ENCODE measurements around the gene CLDN22. TPM values are rescaled to one million over a fixed set of nuclear protein-coding genes. Genes with fewer than 3 reads are reported as not detected.

CLDN22 gene
- total and polyA plus RNA-seq, 2 of the 8 experiments (the other 6 are each of a cell fraction or from before 2014, with no cell fraction given) = not detected

GRCh38 chr4:183342541-183343533, 22.8 kb upstream of the CLDN22 start:
- Histone ChIP-seq H3K4ac (replicated peaks; ENCODE audit: insufficient read length, low read depth, low read length) (no peak overlapping the region), H4K20me1 (replicated peaks in 1 of 2; ENCODE audit: control insufficient read depth in 1 of 2, insufficient read depth in 2 of 2, low read length in 2 of 2) (no peaks in the 10 kb centered on the region), H2BK15ac (ENCODE audit: low read length) (no peak overlapping the region), H2BK12ac (ENCODE audit: low read depth, low read length) (no peak overlapping the region), H3K4me2 (ENCODE audit: insufficient read depth in 1 of 2, low read depth in 2 of 2, low read length in 2 of 2) (no peak overlapping the region), H3K14ac (ENCODE audit: insufficient read length) (no peak overlapping the region), H3K79me1 (ENCODE audit: low read depth, low read length) (no peaks in the 10 kb centered on the region), H3K9me3 (ENCODE audit: insufficient read depth in 2 of 2, low read depth in 1 of 2, low read length in 1 of 2) (no peaks in the 10 kb centered on the region), H3K18ac (ENCODE audit: extremely low read depth, low read length) (no peak overlapping the region), H2BK120ac (replicated peaks; ENCODE audit: low read depth, low read length) (no peak overlapping the region), H3K36me3 (ENCODE audit: control insufficient read depth in 2 of 4, insufficient read depth in 4 of 4, low read length in 3 of 4) (no peaks in the 10 kb centered on the region), H3K9ac (replicated peaks in 1 of 4; ENCODE audit: extremely low read depth in 1 of 4, low read depth in 3 of 4, low read length in 3 of 4) (no peak overlapping the region), H2AK5ac (ENCODE audit: low read depth, low read length) (no peak overlapping the region), H2AFZ (ENCODE audit: low read length) (peak overlapping the region; percentile 51; the same call in 1 of the 2 replicates), H4K91ac (replicated peaks; ENCODE audit: insufficient read length, low read length) (no peak overlapping the region), H2BK5ac (ENCODE audit: low read depth, low read length) (no peak overlapping the region), H3K27ac (ENCODE audit: low read depth, low read length) (no peak overlapping the region), H3K4me3 (ENCODE audit: extremely low read depth in 1 of 4, insufficient read depth in 2 of 4, low read depth in 3 of 4, low read length in 4 of 4) (no peak overlapping the region), H3K23ac (ENCODE audit: insufficient read length) (no peak overlapping the region), H3K27me3 (replicated peaks in 1 of 4; ENCODE audit: control insufficient read depth in 3 of 4, extremely low read depth in 1 of 4, insufficient read depth in 3 of 4, low read length in 3 of 4) (no peaks in the 10 kb centered on the region), H3K56ac (replicated peaks; ENCODE audit: insufficient read length, low read depth, low read length) (no peak overlapping the region), H4K5ac (ENCODE audit: insufficient read length, low read depth, low read length) (no peak overlapping the region), H4K8ac (ENCODE audit: extremely low read depth, insufficient read depth, low read length) (peak overlapping the region; percentile 86), H3K23me2 (ENCODE audit: low read depth, low read length) (no peaks in the 10 kb centered on the region; the same call in 1 of the 2 replicates), H3K79me2 (ENCODE audit: control insufficient read depth in 1 of 2, insufficient read depth in 2 of 2, low read length in 2 of 2) (no peaks in the 10 kb centered on the region), H2BK20ac (ENCODE audit: low read length) (no peak overlapping the region), H3K4me1 (replicated peaks in 1 of 4; ENCODE audit: control insufficient read depth in 3 of 4, insufficient read depth in 4 of 4, low read length in 3 of 4) (no peaks in the 10 kb centered on the region)
- WGBS, 2 experiments (ENCODE audit: extremely low coverage in 1 of 2, insufficient coverage in 1 of 2, insufficient read length in 1 of 2, insufficient replicate concordance in 2 of 2, low coverage in 1 of 2, low lambda C conversion rate in 2 of 2, missing lambda C conversion rate in 1 of 2) = 96% methylated on average over 17 of the region's 40 CpGs; no CpG with 5 or more reads in 1 of the 2 experiments
- POLR2A ChIA-PET (ENCODE audit: partially characterized antibody) = interaction anchor here (1.1 kb wide), 1 partner anchor 11 kb away, joined by 4 read pairs; no protein-coding TSS in a partner anchor
- DNase-seq (ENCODE audit: low read depth in 1 of 2, low spot score in 2 of 2) = no peak
- CTCF ChIA-PET (ENCODE audit: partially characterized antibody) = interaction anchor here (0.6 kb wide), 1 partner anchor 540 kb away, joined by 5 read pairs; no protein-coding TSS in a partner anchor
- FAIRE-seq = no peak
- TF ChIP-seq RNF2 (IDR thresholded peaks at IDR 0.05; ENCODE audit: borderline replicate concordance, low read depth, low read length, missing control alignments, poor library complexity, severe bottlenecking) = no peak
- no peak for TF ChIP-seq BRCA1 (IDR thresholded peaks at IDR 0.05; ENCODE audit: low read depth, low read length)
- TF ChIP-seq SIX5 (IDR thresholded peaks at IDR 0.05; ENCODE audit: low read depth, low read length) = no peak
- TF ChIP-seq GTF2F1 (IDR thresholded peaks at IDR 0.05; ENCODE audit: borderline replicate concordance, low read depth, low read length) = no peak
- no peak for TF ChIP-seq ASH2L (IDR thresholded peaks at IDR 0.05; ENCODE audit: low read length)
- TF ChIP-seq JUN (IDR thresholded peaks at IDR 0.05; ENCODE audit: low read depth, low read length) = no peak
- no peak for TF ChIP-seq POLR2AphosphoS5 (IDR thresholded peaks at IDR 0.05; ENCODE audit: low read depth, low read length)
- TF ChIP-seq CHD2 (IDR thresholded peaks at IDR 0.05; ENCODE audit: low read length) = no peak
- TF ChIP-seq SP4 (IDR thresholded peaks at IDR 0.05; ENCODE audit: low read length) = no peak
- no peak for TF ChIP-seq POU5F1 (IDR thresholded peaks at IDR 0.05; ENCODE audit: low read depth, low read length)
- TF ChIP-seq KDM4A (IDR thresholded peaks at IDR 0.05; ENCODE audit: low read depth, low read length, severe bottlenecking) = no peak
- TF ChIP-seq NANOG (IDR thresholded peaks at IDR 0.05; ENCODE audit: insufficient read depth, low read depth, low read length, poor library complexity, severe bottlenecking) = no peak

Measured in H1 (cell line).